Natural killer cell (primary cell): ENCODE measurements around the gene PRSS22. TPM values are rescaled to one million over a fixed set of nuclear protein-coding genes. Genes with fewer than 3 reads are reported as not detected.

Experiments used
- ATAC-seq, 3 donors: fragments of 150-1000 bp in 2 of 3; fragments of 200-7000 bp in 1 of 3; cut with Tn5 transposase; 1 replicate in 1 of 3; 2 replicates in 2 of 3; pipeline ENCODE4 v1.10.0; 2021; ENCODE audit warnings: mild to moderate bottlenecking in 2 of 3, moderate library complexity in 2 of 3
- DNase-seq, 2 donors: peaks; one replicate each; pipeline versions ENCODE4 v3.0.0 to v3.0.0-alpha.2; 2013 to 2021; ENCODE audit warnings: mixed read lengths in 1 of 2
- H3K27ac ChIP-seq: one replicate; pipeline ENCODE4 v1.5.1; 2013; ENCODE audit warnings: mild to moderate bottlenecking, low read length
- H3K27me3 ChIP-seq: one replicate; pipeline ENCODE4 v1.6.1; 2013; ENCODE audit warnings: low read length; ENCODE audit not compliant: control insufficient read depth, insufficient read depth
- H3K36me3 ChIP-seq: one replicate; pipeline ENCODE4 v1.6.1; 2013; ENCODE audit warnings: low read length; ENCODE audit not compliant: control insufficient read depth, insufficient read depth
- H3K4me1 ChIP-seq: one replicate; pipeline ENCODE4 v1.6.1; 2013; ENCODE audit warnings: low read length; ENCODE audit not compliant: control insufficient read depth, insufficient read depth
- H3K4me3 ChIP-seq: one replicate; pipeline ENCODE4 v1.5.1; 2013; ENCODE audit warnings: low read length
- H3K9me3 ChIP-seq: one replicate; pipeline ENCODE4 v1.6.1; 2013; ENCODE audit warnings: low read length; ENCODE audit not compliant: control insufficient read depth, insufficient read depth
- H3K27ac Mint-ChIP-seq, 2 donors: one replicate each; pipeline ENCODE4 v1.8.0; 2022; ENCODE audit warnings: mild to moderate bottlenecking in 2 of 2, mixed read lengths in 2 of 2, moderate library complexity in 1 of 2
- H3K27me3 Mint-ChIP-seq, 2 donors: one replicate each; pipeline ENCODE4 v1.8.0; 2022; ENCODE audit warnings: low read depth in 2 of 2, mixed read lengths in 2 of 2
- H3K36me3 Mint-ChIP-seq: one replicate; pipeline ENCODE4 v1.8.0; 2022; ENCODE audit warnings: mixed read lengths
- H3K4me1 Mint-ChIP-seq, 2 donors: one replicate each; pipeline ENCODE4 v1.8.0; 2022; ENCODE audit warnings: mixed read lengths in 2 of 2
- H3K4me3 Mint-ChIP-seq: one replicate; pipeline ENCODE4 v1.8.0; 2022; ENCODE audit warnings: mild to moderate bottlenecking, moderate library complexity, mixed read lengths
- H3K9me3 Mint-ChIP-seq, 2 donors: one replicate each; pipeline ENCODE4 v1.8.0; 2022; ENCODE audit warnings: mixed read lengths in 2 of 2
- WGBS: methylation state at CpG from one replicate; pipeline ENCODE4 v1.1.7; 2013; ENCODE audit warnings: missing lambda C conversion rate; ENCODE audit not compliant: insufficient coverage; 5-methylcytosine and 5-hydroxymethylcytosine counted together
- intact Hi-C: fragments of 100-400 bp; cut with micrococcal nuclease; formaldehyde crosslinking; loops from one replicate; pipeline ENCODE4 v1.14.2; 2022
- total RNA-seq, 4 donors: library from RNA; stranded (reverse); fragments of 120-200 nt in 1 of 4; gene quantifications; one replicate each; pipeline versions ENCODE4 v1.2.3 to v1.2.4, GENCODE V29; 2013 to 2022
- TF ChIP-seq, protein P1 (sequence below): fragments of 200-600 bp; IDR thresholded peaks from one replicate; pipeline ENCODE4 v1.8.0; 2022; ENCODE audit warnings: antibody characterized with exemption

The PRSS22 gene
- total RNA-seq, 3 donors from 2014 or later (not counting 1 experiment from before 2014, with no cell fraction given), result 1.5 to 7.7 (median 3.3) TPM

DNA sequence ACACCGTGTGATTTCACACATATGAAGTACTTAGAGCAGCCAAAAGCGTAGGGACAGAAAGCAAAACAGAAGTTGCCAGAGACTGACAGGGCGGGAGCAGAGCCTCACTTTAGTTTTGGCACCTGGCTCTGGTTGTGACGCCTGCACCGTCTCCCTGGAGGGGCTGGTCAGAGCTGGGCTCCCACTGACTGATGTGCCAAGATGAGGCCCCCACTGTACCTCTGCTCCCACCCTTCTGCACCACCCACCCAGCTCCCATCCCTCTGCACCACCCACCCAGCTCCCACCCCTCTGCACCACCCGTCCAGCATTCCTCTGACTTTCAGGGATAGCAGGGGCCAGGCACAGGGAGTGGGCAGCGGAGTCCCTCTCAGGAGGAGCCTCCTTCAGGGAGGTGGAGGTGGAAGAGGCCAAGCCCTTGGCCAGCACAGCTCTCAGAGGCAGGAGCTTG lies 44.2 kb downstream of the PRSS22 start:
- Mint-ChIP-seq H3K27me3 (peaks cover 0 to 2% of the 10 kb centered on the region in 2 donors), H3K27ac (no peak overlapping the region)

GRCh38 chr16:2811703-2812471 lies 46.1 kb downstream of the PRSS22 start:
- Histone ChIP-seq H3K9me3 (no peaks in the 10 kb centered on the region), H3K4me3 (no peak overlapping the region), H3K36me3 (no peaks in the 10 kb centered on the region), H3K27me3 (no peaks in the 10 kb centered on the region), H3K27ac (no peak overlapping the region), H3K4me1 (peaks cover 11% of the 10 kb centered on the region)
- no peak overlapping the region for H3K27ac Mint-ChIP-seq
- H3K9me3 Mint-ChIP-seq, result no peaks in the 10 kb centered on the region
- no peaks in the 10 kb centered on the region for H3K4me1 Mint-ChIP-seq
- ATAC-seq, result peak in 1 of 3 donors; percentile 40
- no peak overlapping the region for H3K4me3 Mint-ChIP-seq
- no peaks in the 10 kb centered on the region for H3K36me3 Mint-ChIP-seq
- intact Hi-C loops, result no loop called here
- TF ChIP-seq, protein P1, sequence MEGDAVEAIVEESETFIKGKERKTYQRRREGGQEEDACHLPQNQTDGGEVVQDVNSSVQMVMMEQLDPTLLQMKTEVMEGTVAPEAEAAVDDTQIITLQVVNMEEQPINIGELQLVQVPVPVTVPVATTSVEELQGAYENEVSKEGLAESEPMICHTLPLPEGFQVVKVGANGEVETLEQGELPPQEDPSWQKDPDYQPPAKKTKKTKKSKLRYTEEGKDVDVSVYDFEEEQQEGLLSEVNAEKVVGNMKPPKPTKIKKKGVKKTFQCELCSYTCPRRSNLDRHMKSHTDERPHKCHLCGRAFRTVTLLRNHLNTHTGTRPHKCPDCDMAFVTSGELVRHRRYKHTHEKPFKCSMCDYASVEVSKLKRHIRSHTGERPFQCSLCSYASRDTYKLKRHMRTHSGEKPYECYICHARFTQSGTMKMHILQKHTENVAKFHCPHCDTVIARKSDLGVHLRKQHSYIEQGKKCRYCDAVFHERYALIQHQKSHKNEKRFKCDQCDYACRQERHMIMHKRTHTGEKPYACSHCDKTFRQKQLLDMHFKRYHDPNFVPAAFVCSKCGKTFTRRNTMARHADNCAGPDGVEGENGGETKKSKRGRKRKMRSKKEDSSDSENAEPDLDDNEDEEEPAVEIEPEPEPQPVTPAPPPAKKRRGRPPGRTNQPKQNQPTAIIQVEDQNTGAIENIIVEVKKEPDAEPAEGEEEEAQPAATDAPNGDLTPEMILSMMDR, result no peak
- 63% methylated on average over 15 of the region's 15 CpGs for WGBS
- H3K27me3 Mint-ChIP-seq, result peaks cover 0 to 7% of the 10 kb centered on the region in 2 donors
- no peak for DNase-seq

More for the DNA sequence above, 44.2 kb downstream of the PRSS22 start:
- Mint-ChIP-seq H3K4me3 (no peak overlapping the region), H3K36me3 (no peaks in the 10 kb centered on the region), H3K9me3 (no peaks in the 10 kb centered on the region), H3K4me1 (no peaks in the 10 kb centered on the region)
- no peak for ATAC-seq
- Histone ChIP-seq H3K9me3 (no peaks in the 10 kb centered on the region), H3K36me3 (no peaks in the 10 kb centered on the region), H3K4me3 (no peak overlapping the region), H3K4me1 (peaks cover 11% of the 10 kb centered on the region), H3K27me3 (no peaks in the 10 kb centered on the region), H3K27ac (no peak overlapping the region)
- 80% methylated on average over 6 of the region's 7 CpGs for WGBS
- intact Hi-C loops, result no loop called here
- DNase-seq, result no peak
- TF ChIP-seq, protein P1, result no peak

DNA sequence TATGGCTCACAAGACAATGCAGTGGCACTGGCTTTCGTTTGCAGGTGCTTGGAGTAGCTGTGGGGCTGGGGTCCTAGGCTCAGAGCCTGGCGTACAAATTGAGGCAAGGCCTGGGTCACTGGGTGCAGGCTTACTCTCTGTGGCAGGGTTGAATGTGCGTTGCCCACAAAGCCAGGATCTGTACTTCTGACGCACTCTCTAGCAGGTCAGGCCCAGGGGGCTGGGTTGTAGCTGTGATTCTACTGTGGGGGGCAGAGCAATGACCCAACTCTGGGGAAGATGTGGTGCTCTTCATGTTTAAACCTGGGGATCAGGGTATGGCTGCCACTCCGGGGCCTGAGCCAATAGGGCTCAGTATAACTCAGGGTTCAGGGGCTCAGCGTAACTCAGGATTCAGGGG lies 47.3 kb downstream of the PRSS22 start:
- Mint-ChIP-seq H3K36me3 (no peaks in the 10 kb centered on the region), H3K27me3 (peaks cover 0 to 10% of the 10 kb centered on the region in 2 donors), H3K4me1 (no peaks in the 10 kb centered on the region), H3K9me3 (no peaks in the 10 kb centered on the region), H3K4me3 (no peak overlapping the region), H3K27ac (no peak overlapping the region)
- Histone ChIP-seq H3K9me3 (no peaks in the 10 kb centered on the region), H3K36me3 (no peaks in the 10 kb centered on the region), H3K4me1 (peaks cover 9% of the 10 kb centered on the region), H3K27me3 (no peaks in the 10 kb centered on the region), H3K4me3 (no peak overlapping the region), H3K27ac (no peak overlapping the region)
- TF ChIP-seq, protein P1, result no peak
- no peak for DNase-seq
- intact Hi-C loops, result no loop called here
- whole genome bisulfite sequencing, result 74% methylated on average over 6 of the region's 6 CpGs
- no peak for ATAC-seq
